IMR-90 (cell line): Measurements from ENCODE around the gene USH2A. TPM values are rescaled to one million over a fixed set of nuclear protein-coding genes. Genes with fewer than 3 reads are reported as not detected.
A peak's percentile ranks its signal among the peaks of the same experiment; 100 is the strongest.

Experiments used
- ATAC-seq: fragments of 200-7000 bp; cut with Tn5 transposase; 2 replicates; pipeline ENCODE4 v1.9.1; 2020; ENCODE audit warnings: low read depth, mild to moderate bottlenecking, moderate library complexity
- BruUV-seq: library from RNA; stranded (reverse); fragments of 400-500 nt; replicated peaks from 2 replicates; lab custom pipeline; 2021; lab: Mats Ljungman, UMichigan
- CTCF ChIA-PET: fragments of 300-600 bp; formaldehyde crosslinking; extraction: SDS; loops from one replicate; lab custom pipeline; 2021; ENCODE audit warnings: antibody characterized with exemption; lab: Yijun Ruan, JAX
- POLR2A ChIA-PET: fragments of 300-600 bp; sonication (Branson Sonifier 250); formaldehyde crosslinking; loops from one replicate; lab custom pipeline; 2022; ENCODE audit warnings: antibody characterized with exemption; ENCODE audit not compliant: unreplicated experiment; lab: Charles Lee
- DNase-seq: peaks from one replicate; pipeline ENCODE4 v3.0.0; 2013
- H2AFZ ChIP-seq: replicated peaks from 2 replicates; pipeline ENCODE3; 2013; ENCODE audit warnings: low read length, mild to moderate bottlenecking; ENCODE audit not compliant: poor library complexity
- H2AK5ac ChIP-seq: 2 replicates; pipeline ENCODE4 v1.6.1; 2013; ENCODE audit warnings: low read depth, low read length, inconsistent platforms
- H2AK9ac ChIP-seq: replicated peaks from 2 replicates; pipeline ENCODE3; 2013; ENCODE audit warnings: mild to moderate bottlenecking, low read depth, low read length, moderate library complexity; ENCODE audit not compliant: poor library complexity
- H2BK120ac ChIP-seq: 2 replicates; pipeline ENCODE4 v1.6.1; 2013; ENCODE audit warnings: low read depth, low read length, inconsistent platforms
- H2BK15ac ChIP-seq: 3 replicates; pipeline ENCODE4 v1.6.1; 2013; ENCODE audit warnings: low read depth, low read length, inconsistent platforms
- H2BK20ac ChIP-seq: 2 replicates; pipeline ENCODE4 v1.6.1; 2013; ENCODE audit warnings: low read depth, mild to moderate bottlenecking, inconsistent platforms, low read length, moderate library complexity
- H2BK5ac ChIP-seq: 2 replicates; pipeline ENCODE4 v1.6.1; 2013; ENCODE audit warnings: mild to moderate bottlenecking, low read depth, low read length, inconsistent platforms; ENCODE audit not compliant: poor library complexity, severe bottlenecking
- H3K14ac ChIP-seq: replicated peaks from 2 replicates; pipeline ENCODE4 v1.6.1; 2013; ENCODE audit warnings: low read depth, low read length, inconsistent platforms
- H3K18ac ChIP-seq: 2 replicates; pipeline ENCODE4 v1.6.1; 2013; ENCODE audit warnings: low read depth, low read length, control low read depth
- H3K23ac ChIP-seq: 2 replicates; pipeline ENCODE4 v1.6.1; 2013; ENCODE audit warnings: low read depth, low read length, inconsistent platforms
- H3K27ac ChIP-seq: 2 replicates; pipeline ENCODE4 v1.5.1; 2013; ENCODE audit warnings: mild to moderate bottlenecking, control low read depth, low read length; ENCODE audit not compliant: insufficient read depth
- H3K27me3 ChIP-seq: 2 replicates; pipeline ENCODE4 v1.6.1; 2013; ENCODE audit warnings: low read length; ENCODE audit not compliant: control insufficient read depth, insufficient read depth
- H3K36me3 ChIP-seq: 2 replicates; pipeline ENCODE4 v1.6.1; 2013; ENCODE audit warnings: low read length, mixed read lengths; ENCODE audit not compliant: control insufficient read depth, insufficient read depth
- H3K4ac ChIP-seq: 2 replicates; pipeline ENCODE4 v1.6.1; 2013; ENCODE audit warnings: low read depth, low read length, inconsistent platforms
- H3K4me1 ChIP-seq: 2 replicates; pipeline ENCODE4 v1.6.1; 2013; ENCODE audit warnings: low read length, mixed read lengths; ENCODE audit not compliant: control insufficient read depth, insufficient read depth
- H3K4me2 ChIP-seq: 2 replicates; pipeline ENCODE4 v1.6.1; 2013; ENCODE audit warnings: low read depth, mild to moderate bottlenecking, control low read depth, low read length, moderate library complexity
- H3K4me3 ChIP-seq: 2 replicates; pipeline ENCODE4 v1.5.1; 2013; ENCODE audit warnings: low read depth, mild to moderate bottlenecking, control low read depth, low read length, moderate library complexity; ENCODE audit not compliant: insufficient read depth
- H3K56ac ChIP-seq: 2 replicates; pipeline ENCODE4 v1.6.1; 2013; ENCODE audit warnings: low read length, inconsistent platforms; ENCODE audit not compliant: insufficient read depth; ENCODE audit errors: extremely low read depth
- H3K79me1 ChIP-seq, 2 experiments: 2 replicates each; pipeline ENCODE4 v1.6.1; 2013; ENCODE audit warnings: low read length in 2 of 2, inconsistent platforms in 1 of 2, low read depth in 1 of 2
- H3K9ac ChIP-seq: 2 replicates; pipeline ENCODE4 v1.6.1; 2013; ENCODE audit warnings: low read depth, low read length, control low read depth
- H3K9me1 ChIP-seq: 2 replicates; pipeline ENCODE4 v1.6.1; 2013; ENCODE audit warnings: low read length, inconsistent platforms; ENCODE audit not compliant: insufficient read depth
- H3K9me3 ChIP-seq: 2 replicates; pipeline ENCODE4 v1.6.1; 2013; ENCODE audit warnings: low read length; ENCODE audit not compliant: control insufficient read depth, insufficient read depth
- H4K20me1 ChIP-seq: 2 replicates; pipeline ENCODE4 v1.6.1; 2013; ENCODE audit warnings: low read length, inconsistent platforms; ENCODE audit not compliant: insufficient read depth
- H4K5ac ChIP-seq: 2 replicates; pipeline ENCODE4 v1.6.1; 2013; ENCODE audit warnings: mild to moderate bottlenecking, low read depth, low read length, control low read depth
- H4K8ac ChIP-seq, 2 experiments: 2 replicates each; pipeline ENCODE4 v1.6.1; 2013; ENCODE audit warnings: low read depth in 2 of 2, low read length in 2 of 2, control low read depth in 1 of 2, inconsistent platforms in 1 of 2
- H4K91ac ChIP-seq: 2 replicates; pipeline ENCODE4 v1.6.1; 2013; ENCODE audit warnings: low read depth, low read length, inconsistent platforms; ENCODE audit not compliant: insufficient read depth
- CEBPB ChIP-seq: IDR thresholded peaks from 2 replicates; pipeline ENCODE4 v1.6.1; 2012; ENCODE audit warnings: low read depth, low read length, improper control_type of control experiment
- CHD1 ChIP-seq: IDR thresholded peaks from 2 replicates; pipeline ENCODE4 v1.6.1; 2012; ENCODE audit warnings: low read depth, low read length, improper control_type of control experiment
- FOS ChIP-seq: fragments of 150-350 bp; IDR thresholded peaks from 2 replicates; pipeline ENCODE4 v1.6.1; 2016; ENCODE audit warnings: low read depth, low read length
- MAFK ChIP-seq: IDR thresholded peaks from 2 replicates; pipeline ENCODE4 v1.6.1; 2012; ENCODE audit warnings: low read depth, low read length, improper control_type of control experiment
- MXI1 ChIP-seq: IDR thresholded peaks from 2 replicates; pipeline ENCODE4 v1.6.1; 2012; ENCODE audit warnings: low read depth, mild to moderate bottlenecking, low read length, moderate library complexity, borderline replicate concordance
- NFE2L2 ChIP-seq: fragments of 150-350 bp; IDR thresholded peaks from 2 replicates; pipeline ENCODE4 v1.6.1; 2016; ENCODE audit warnings: low read depth, mild to moderate bottlenecking, low read length
- POLR2A ChIP-seq: IDR thresholded peaks from 2 replicates; pipeline ENCODE4 v1.6.1; 2012; ENCODE audit warnings: mild to moderate bottlenecking, low read depth, low read length
- WGBS, 2 experiments: methylation state at CpG; one replicate each; pipeline versions ENCODE4 v1.1.5 to v1.1.7; 2013; ENCODE audit warnings: missing lambda C conversion rate in 2 of 2; ENCODE audit not compliant: insufficient read length in 1 of 2; ENCODE audit errors: extremely low coverage in 2 of 2; 5-methylcytosine and 5-hydroxymethylcytosine counted together
- dilution Hi-C: fragments of 300-500 bp; cut with HindIII; formaldehyde crosslinking; loops from one replicate; pipeline ENCODE4 v1.14.3; 2018; ENCODE audit warnings: low sequenced_read_pairs; ENCODE audit not compliant: unreplicated experiment
- in situ Hi-C: fragments of 300-500 bp; cut with MboI; formaldehyde crosslinking; loops from 3 replicates; pipeline ENCODE4 v1.14.3; 2019; ENCODE audit warnings: low sequenced_read_pairs, inconsistent platforms, mixed read lengths
- intact Hi-C: fragments of 100-400 bp; cut with micrococcal nuclease; formaldehyde crosslinking; loops from 2 replicates; pipeline ENCODE4 v1.10.0; 2022
- polyA plus RNA-seq, 3 experiments: library from polyadenylated mRNA; depleted of rRNA; stranded (reverse); fragments of >200 nt; gene quantifications; 2 replicates each; pipeline ENCODE4 v1.2.3, GENCODE V29; 2012; ENCODE audit warnings: low replicate concordance in 1 of 3
- total RNA-seq: library from RNA; depleted of rRNA; stranded (reverse); fragments of >200 nt; gene quantifications from 2 replicates; pipeline ENCODE4 v1.2.3, GENCODE V29; 2012

Gene USH2A
- total and polyA plus RNA-seq, 2 of the 4 experiments (the other 2 are of a cell fraction), result under 0.01 to 0.02 TPM

DNA sequence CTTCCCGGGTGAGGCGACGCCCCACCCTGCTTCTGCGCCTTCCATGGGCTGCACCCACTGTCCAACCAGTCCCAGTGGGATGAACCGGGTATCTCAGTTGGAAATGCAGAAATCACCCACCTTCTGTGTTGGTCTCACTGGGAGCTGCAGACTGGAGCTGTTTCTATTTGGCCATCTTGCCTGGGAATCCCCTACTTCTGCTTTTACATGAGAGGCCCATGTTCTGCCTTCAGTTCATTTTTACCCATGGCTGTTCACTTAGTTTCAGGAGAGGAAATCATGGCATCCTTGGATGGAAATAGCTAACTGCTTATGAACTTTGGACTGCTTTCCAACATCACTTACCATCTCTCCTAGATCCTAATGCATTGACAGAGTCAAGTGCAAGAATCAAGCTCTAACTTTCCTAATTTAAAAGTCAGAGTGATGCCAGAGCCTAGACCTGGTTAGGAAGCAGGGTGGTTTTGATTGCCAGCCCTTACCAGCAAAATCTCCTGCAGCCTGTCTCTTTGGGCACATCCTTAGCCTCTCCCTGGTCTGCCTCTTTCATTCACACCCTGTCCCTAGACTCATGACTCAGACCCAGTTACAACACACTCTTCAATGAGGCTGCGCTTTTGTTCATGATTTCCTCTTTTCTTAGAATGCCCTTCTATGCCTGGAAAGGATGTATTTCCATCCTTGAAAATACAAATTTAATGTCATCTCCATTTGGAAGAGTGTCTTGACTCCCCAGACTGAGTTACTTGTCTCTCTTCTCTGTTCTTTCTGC lies 719.0 kb downstream of the USH2A start:
- dilution Hi-C loops, result no loop called here
- H3K27me3 ChIP-seq, result no peaks in the 10 kb centered on the region
- no peak overlapping the region for H3K4me3 ChIP-seq
- H2BK20ac ChIP-seq, result no peak overlapping the region
- H4K20me1 ChIP-seq, result no peaks in the 10 kb centered on the region
- POLR2A ChIA-PET, result no interaction called here
- no peak overlapping the region for H4K5ac ChIP-seq
- no peak overlapping the region for H3K14ac ChIP-seq
- H4K91ac ChIP-seq, result no peak overlapping the region
- no peak overlapping the region for H4K8ac ChIP-seq
- no peak overlapping the region for H2BK5ac ChIP-seq
- no peak overlapping the region for H3K9ac ChIP-seq
- no peak overlapping the region for H3K56ac ChIP-seq
- peaks cover 3% of the 10 kb centered on the region; the same call in 1 of the 2 replicates for H3K9me1 ChIP-seq
- no peak overlapping the region for H2AK5ac ChIP-seq
- in situ Hi-C loops, result no loop called here
- no peak overlapping the region for H3K18ac ChIP-seq
- no peaks in the 10 kb centered on the region for H3K79me1 ChIP-seq
- no peak overlapping the region for H2AK9ac ChIP-seq
- H3K4me1 ChIP-seq, result 0 out of 2 replicates have a peak, but pooled peaks cover 3% of the 10 kb centered on the region
- DNase-seq (peak; percentile 66), ATAC-seq (peak; percentile 71)
- TF ChIP-seq CEBPB (peak; percentile 78), POLR2A (no peak), FOS (peak; percentile 56; the same call in 1 of the 2 replicates), CHD1 (no peak), MAFK (no peak), NFE2L2 (peak; percentile 74), MXI1 (no peak)
- H2AFZ ChIP-seq, result no peak overlapping the region
- no peak overlapping the region for H3K4me2 ChIP-seq
- H3K9me3 ChIP-seq, result no peaks in the 10 kb centered on the region
- no peak overlapping the region for H2BK120ac ChIP-seq
- H3K4ac ChIP-seq, result no peak overlapping the region
- no peak overlapping the region for H2BK15ac ChIP-seq
- BruUV-seq, result no TSS peak
- H3K27ac ChIP-seq, result no peak overlapping the region
- 100% methylated on average over 3 of the region's 6 CpGs; no CpG with 5 or more reads in 1 of the 2 experiments for WGBS, 2 experiments
- intact Hi-C loops, result no loop called here
- H3K36me3 ChIP-seq, result no peaks in the 10 kb centered on the region
- CTCF ChIA-PET, result interaction anchor here (0.7 kb wide), 1 partner anchor 439 kb away, joined by 3 read pairs; no protein-coding TSS in a partner anchor
- H3K23ac ChIP-seq, result no peak overlapping the region
